ENCODE data around the gene MBNL3.

Gene MBNL3, protein sequence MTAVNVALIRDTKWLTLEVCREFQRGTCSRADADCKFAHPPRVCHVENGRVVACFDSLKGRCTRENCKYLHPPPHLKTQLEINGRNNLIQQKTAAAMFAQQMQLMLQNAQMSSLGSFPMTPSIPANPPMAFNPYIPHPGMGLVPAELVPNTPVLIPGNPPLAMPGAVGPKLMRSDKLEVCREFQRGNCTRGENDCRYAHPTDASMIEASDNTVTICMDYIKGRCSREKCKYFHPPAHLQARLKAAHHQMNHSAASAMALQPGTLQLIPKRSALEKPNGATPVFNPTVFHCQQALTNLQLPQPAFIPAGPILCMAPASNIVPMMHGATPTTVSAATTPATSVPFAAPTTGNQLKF

DNA sequence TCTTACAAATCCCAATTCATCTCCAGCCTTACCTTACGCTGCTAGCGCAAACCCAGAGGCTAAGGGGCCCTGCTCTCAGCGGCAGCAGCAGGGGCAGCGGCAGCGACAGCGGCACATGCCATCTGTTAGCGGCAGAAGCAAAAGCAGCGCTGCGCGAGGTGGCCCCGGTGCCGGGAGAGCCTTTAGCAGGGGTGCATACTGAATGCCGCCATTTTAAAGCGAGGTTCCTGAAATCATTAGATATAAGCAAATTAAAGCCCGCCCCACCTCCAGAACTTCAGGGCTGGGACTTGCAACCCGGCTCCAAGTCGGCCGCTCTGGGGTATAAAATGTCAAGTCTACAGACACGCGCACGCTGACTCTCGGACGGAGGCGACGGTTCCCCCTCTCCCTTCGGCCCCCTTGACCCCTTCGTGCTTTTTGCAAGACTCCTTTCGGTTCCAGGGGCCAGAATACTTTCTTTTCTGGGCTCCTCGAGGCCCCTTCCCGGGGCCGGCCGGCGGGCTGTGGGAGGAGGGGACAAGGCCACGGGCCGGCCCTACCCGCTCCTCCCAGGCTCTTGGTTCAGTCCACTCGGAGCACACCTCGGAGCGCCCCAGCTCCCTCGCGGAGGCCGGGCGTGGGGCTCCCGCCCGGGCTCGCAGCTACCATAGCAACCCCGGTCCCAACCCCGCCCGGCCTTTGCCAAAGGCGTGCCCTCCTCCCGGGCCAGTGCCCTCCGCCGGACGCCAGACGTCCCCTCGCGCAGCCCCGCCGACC is at the start of gene MBNL3:
Gene MBNL3, minus strand, starts transcription at position 220 of the 759 bp plus-strand sequence. CDS start 49,427 bp downstream, outside the sequence.
- peak; percentile 55 to 59 for DNase-seq

DNA sequence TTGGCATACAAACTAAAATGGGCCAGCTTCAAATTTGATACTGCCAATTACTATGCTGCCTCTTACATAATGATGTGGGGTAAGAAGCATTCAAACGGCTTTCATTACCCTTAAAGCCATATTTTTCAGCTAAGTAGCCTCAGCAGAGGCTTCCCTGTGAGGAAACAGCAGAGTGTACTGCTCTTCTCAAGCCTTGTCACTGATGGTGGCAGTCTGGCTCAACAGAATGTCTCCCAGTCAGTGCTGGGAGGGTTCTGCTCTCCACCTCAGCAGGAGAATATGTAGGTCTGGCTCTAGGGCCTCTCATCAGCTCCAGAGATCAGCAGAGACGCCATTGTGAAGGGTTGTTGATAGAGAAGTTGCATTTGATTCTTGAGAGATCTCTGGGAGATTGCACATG is 44.6 kb upstream of the MBNL3 start:
- no peak for DNase-seq

DNA sequence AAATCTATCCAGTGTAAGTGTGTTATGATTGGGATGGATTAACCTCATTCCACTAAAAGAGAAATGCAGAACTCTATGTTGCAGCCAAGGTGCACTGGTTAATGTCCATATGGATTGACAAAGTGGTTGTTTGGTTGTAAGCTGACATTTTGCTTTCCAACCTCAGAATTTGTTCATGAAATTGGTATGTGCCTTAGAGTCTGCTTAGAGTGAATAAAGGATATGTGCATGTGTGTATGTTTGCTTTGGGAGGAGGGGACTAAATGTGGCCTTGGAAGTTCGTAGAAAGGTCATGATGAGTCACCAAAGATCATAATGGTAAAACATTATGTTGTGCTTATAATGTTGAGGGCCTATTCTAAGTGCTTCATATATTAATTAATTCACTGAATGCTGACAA is 44.1 kb upstream of the MBNL3 start:
- DNase-seq, result no peak

DNA sequence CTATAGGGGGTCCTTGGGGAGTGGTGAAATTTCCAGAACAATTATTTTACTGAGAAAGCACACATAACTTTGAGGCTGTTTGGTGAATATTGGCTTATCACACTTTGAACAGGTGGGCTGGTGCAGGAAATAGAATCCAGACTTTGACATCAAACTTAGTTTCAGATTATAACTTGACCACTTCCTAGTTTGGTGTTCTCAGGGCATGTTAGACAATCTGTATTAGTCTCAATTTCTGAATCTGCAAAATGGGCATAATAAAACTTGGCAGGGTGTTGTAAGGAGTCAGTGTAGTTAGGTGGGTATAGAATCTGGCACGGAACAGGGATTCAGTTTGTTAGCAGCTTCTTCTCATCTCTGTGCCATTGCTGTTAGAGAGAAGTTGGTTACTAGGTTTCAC is 43.3 kb upstream of the MBNL3 start:
- no peak for DNase-seq

DNA sequence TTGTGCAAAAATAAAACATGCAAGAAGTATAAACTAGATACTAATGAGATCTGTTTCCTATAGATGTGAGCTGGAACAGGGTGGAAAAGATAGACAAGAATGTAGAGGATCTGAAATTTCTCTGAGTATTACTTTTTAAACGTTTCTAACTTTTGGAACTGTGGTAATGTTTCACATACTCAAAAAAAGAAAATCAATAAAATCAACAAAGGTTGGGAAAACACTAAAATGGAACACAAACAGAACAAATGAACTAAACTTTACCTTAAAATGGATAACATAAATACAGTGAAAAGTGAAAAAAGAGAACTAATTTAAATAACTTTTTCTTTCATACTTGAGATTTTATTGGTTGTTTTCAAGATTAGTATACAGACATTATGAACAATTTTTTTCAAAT is 32.0 kb upstream of the MBNL3 start:
- DNase-seq, result no peak

DNA sequence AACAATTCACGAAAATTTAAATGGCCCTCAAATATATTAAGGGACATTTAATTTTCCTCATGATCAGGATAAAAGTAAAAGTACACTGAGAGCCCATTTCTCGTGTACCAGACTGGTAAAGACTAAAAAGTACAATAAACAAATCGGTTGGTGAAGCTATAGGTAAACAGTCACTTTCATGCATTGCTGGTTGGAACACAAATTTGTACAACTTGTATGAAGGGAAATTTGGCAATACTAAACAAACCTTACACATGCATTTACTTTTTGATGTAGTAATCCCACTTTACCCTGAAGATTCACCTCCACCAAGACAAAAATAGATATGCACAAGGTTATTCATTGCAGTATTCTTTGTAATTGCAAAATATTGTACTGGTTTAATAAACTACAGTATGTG is 31.4 kb upstream of the MBNL3 start:
- DNase-seq, result no peak

DNA sequence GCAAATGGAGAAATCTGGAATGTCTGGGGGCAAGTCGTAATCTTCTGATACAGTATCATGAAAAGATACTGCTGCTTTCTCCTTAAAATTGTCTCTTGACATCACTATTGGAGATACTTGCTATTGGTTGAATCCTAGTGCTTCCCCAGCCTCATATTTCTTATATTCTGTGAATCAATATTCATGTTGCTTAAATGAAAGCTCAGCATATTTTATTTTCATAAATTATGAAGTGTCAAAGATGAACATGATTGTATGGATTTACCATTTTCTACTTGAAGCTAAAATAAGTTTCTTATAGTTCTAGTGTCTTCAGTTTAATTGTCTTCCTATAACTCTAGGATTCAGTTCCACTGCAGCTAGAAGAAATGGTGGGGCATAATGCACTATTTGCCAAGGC is 29.6 kb upstream of the MBNL3 start:
- no peak for DNase-seq

DNA sequence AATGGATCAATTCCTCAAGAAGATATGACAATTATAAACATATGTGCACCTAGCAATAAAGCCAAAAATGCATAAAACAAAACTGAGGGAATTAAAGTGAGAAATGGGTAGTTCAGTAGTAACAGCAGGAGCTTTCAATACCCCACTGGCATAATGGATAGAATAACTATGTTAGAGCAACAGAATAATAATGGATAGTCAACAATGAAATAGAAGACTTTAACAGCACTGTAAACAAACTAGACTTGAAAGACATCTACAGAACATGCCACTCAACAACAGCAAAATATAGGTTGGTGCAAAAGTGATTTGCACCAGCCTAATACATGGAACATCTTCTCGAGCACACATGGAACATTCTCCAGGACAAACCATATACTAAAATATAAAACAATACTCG is 20.0 kb upstream of the MBNL3 start:
- no peak for DNase-seq

DNA sequence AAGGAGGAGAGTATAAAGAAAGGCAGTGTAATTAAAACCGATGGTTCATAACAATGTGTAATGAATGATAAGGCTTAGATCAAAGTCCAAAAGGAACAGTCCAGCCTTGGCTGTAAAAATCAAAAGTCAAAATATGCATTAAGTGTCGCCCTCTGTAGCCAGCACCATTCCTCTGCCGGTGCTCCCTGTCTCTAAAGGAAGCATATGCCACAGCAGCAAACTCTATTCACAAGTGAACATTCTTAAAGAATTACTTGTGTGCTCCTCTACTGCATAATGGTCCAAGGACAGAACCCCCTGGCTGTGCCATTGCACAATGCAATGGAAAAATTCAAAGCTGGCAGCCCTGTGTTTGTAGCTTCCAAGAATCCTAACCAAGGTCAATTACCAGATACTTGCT is 16.3 kb upstream of the MBNL3 start:
- no peak for DNase-seq

DNA sequence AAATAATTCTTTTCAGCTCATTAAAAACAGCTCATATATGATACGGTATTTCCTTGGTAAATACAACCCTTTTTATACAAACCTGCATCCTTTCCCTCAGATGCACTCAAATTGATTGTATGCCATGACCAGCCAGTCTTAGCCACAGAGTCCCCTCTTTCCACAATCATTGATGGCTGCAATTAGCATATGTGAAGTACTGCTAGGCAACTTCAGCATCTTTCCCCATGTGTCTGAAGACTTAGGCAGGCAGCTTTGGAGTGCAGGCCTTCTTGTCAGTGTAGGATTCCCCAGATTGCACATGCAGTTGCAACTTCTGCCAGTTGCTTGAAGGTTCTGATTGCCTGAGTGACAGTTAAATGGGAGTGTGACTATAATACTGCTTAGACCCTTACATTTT is 15.6 kb upstream of the MBNL3 start:
- no peak for DNase-seq

DNA sequence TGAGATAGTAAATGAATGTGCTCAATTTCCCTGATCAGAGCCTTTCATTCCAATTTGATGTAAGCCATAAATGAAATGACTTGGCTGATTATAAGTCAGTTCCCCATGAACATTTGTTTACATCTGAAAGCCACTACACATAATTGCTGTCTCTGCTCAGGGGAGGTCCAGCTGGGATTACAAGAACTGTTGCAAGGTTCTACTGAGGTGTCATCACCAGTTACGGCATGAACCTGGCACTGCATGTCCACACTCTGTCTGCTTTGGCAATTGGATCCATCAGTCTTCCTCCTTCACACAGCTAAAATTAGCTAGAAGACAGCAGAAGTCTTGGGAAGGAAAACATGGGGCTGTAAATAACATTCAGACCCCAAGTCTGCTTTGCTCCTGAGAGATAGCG is 12.8 kb upstream of the MBNL3 start:
- no peak for DNase-seq

DNA sequence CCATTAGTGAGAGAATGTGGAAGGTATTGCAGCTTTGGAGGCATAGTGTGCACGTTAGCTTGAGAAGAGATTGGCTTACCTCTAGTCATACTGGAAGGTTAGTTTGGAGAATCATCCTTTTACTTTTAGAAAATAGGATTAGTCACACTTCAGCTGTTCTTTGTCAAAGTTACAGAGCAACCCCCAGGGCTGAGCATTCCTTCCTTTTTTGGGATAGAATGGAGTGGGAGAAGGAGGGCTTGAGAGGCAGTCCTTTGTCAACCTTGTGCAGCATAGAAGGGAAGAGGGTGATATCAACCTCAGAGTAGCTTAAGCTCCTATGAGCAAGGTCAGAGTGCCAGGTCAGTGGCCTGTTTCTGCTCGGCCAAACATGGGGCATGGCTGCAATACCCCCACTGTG is 8.6 kb upstream of the MBNL3 start:
- DNase-seq, result no peak

DNA sequence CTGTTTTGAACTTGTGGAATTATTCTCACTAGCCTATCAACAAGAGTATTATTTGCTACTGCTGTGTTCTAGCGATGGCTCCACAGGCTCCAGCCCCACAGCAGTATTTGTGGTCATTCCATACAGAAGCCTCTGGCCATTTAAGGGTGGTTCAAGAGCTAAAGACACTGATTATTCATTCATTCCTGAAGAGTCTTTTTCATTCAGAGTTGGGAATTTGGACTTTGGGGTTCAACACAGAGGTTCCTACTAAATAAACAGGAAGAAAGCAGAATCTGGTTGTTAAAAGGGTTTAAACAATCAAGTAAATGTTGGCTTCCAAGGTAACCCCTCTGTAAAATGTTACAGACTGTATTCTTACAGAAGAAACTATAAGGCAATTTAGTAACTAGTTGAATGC is 4.3 kb upstream of the MBNL3 start:
- DNase-seq, result no peak

DNA sequence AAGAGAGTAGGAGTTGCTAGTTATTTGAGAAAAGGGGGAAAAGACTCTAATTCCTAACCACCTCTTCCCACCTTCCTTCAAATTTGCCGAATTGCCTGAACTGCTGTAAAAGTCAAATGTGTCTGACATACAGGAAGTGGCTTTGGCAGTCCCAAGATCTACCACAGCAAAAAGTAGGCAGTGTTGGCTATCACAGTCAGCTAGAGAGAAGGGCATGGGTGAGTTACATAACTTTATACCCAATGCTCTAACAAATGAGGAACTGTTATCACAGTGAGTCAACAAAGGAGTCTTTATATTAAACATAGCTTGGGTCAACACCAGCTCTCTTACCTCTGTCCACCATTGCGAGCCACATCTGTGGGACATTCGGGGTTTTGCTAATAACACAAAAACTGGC is 2.4 kb upstream of the MBNL3 start:
- no peak for DNase-seq

DNA sequence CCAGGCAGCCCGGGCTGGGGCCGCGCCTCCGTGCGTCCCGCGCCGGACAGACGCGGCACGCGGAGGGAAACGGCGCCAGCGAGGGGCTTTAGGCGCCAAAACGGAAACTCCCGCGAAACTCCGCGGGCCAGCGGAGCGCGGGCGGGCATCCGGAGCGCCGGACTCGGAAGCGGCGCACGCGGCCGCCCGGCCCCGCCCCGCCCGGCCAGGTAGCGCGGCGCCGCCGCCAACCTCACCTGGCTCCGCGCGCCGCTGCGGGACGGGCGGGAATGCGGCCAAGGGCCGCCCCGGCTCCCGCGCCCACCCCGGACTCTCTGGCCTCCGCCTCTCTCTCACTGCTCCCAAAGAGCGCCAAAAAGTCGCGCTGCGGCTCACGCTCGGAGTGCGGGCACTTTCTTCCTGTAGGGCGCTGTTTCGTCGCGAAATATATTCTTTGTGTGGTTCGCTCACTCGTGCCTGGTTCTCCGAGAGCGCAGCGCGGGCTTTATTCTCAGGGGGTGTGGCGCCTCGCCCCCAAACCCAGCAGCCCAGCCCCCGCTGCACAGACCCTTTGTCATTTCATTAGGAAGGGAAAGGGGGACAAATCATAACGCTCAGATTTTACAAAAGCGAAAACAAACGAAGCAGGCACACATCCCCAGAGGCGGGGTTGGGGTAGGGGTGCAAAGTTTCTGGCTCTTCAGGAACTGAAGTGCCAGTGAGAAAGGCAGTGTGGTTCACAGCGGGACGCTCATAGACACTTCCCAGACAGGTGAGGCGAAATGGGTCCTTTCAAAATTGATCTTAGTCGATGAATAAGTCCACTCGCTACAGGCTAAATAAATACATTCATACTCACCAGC is 961 bp upstream of the MBNL3 start:
- peak; percentile 15 to 29 for DNase-seq

DNA sequence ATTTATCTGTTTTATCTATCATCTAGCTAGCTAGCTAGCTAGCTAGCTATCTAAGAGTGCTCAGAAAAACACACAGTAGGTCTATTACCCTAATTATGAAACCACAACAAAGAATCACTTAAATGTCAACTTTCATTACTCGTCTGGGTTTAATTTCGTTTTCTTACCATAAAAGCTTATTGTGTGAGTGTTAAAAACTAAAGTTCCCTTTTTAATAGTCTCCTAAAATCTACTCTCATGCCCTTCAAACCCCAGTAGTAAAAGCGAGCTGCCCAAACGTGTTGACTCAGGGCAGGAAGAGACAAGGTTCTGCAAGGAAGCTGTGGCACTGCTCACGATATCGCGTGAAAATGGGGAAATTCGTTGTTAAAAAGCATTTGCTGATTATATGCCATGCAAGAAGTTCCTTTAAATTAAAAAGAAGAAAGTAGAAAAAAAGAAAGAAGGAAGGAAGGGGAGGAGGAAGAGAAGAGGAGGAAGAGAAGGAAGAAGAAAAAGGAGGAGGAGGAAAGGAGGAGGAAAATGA is 595 bp downstream of the MBNL3 start:
- DNase-seq, result peak in 1 of 2 experiments; percentile 12

DNA sequence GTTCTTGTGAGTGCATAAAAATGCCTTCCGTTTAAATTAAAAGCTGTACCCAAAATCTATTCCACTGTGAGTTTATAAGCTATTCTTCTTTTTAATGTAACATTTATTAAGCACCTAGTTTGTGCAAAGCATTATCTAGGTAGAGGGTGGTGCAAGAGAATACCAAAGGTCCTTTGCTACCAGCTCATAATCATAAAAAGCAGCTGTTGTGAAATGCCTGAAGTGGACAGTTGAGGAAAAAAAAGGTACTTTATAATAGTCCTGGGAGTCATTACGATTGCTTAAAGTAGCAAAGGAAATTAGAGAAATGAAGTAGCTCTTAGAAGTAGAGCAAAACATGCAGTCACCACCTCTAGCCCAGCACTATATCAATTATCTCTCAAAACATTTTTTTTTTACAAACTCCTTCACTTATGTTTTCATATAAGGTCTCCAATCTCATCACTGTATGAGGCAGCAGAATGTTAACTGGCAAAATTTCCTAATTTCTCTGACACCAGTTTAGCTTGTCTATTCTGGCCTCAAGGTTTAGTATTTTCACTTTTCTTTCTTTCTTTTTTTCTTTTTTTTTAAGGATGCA is 2.1 kb downstream of the MBNL3 start:
- DNase-seq, result no peak

DNA sequence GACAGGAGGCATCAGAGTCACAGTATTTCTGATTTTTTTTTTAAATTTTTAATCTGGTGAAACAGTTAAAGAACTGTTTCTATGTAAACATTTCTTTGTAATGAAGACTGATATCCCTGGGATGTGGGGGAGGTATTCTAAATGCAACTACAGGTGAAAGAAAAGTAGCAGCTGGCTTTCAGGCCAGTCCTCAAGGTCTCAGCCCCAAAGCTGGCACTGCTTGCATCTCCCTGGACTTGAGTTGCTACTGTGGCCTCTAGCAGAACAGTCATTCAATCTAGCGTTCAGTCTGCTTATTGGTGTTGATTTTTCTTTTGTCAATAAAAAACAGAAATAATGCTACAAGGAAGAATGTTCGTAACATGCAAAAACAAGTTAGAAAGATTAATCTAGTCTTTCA is 4.9 kb downstream of the MBNL3 start:
- DNase-seq, result no peak

DNA sequence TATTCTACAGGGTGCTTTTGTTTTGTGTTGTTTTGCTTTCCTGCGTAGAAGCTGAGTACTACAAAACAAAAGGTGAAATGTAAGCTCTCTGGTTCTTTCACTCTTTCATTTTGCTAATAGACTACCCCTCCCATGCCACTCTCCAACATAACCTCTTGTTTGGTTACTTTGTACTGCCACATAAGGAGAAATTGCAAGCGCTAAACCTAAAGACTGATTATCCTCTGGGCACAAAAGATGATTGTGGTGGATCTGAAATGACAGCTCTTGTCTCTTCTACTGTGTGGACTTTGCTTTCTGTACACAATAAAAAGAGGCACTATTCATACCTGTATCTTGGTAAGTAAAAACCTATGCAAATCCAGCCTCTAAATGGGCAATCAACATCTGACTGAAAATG is 5.3 kb downstream of the MBNL3 start:
- DNase-seq, result no peak

DNA sequence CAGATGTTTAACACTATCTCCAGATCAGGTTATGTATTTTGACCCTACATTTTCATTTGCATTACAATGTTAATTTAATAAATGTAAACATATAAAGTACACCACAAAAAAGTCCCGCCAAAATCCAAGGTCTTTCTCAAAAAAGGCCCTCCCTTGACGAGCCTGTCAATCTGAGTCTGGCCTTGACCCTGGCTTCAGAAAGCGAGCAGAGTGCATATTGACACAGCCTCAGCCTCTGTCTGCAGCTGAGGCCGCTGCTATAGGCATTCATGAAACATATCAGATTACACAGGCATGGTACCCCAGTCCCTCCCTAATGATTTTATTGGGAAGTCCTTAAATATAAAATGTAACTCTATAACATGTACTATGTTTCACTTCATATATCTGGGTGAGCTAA is 6.2 kb downstream of the MBNL3 start:
- no peak for DNase-seq

DNA sequence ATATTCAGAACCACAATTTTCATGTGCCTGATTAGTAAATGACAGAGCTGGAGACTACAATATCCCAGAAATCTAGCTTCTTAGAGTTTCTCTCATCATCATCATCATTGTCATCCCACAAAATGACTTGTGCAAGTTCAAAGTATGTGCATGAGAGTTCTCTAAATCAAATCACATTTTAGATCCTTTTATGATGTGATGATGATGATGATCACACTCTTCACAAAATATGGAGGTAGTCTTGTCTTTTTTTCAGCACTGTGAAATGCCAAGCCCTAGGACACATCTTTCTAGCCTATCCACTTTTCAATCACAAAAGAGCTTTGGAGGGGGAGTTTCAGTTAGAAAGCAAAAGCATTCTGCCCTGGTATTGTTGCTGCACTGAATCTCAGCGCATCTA is 7.4 kb downstream of the MBNL3 start:
- no peak for DNase-seq

DNA sequence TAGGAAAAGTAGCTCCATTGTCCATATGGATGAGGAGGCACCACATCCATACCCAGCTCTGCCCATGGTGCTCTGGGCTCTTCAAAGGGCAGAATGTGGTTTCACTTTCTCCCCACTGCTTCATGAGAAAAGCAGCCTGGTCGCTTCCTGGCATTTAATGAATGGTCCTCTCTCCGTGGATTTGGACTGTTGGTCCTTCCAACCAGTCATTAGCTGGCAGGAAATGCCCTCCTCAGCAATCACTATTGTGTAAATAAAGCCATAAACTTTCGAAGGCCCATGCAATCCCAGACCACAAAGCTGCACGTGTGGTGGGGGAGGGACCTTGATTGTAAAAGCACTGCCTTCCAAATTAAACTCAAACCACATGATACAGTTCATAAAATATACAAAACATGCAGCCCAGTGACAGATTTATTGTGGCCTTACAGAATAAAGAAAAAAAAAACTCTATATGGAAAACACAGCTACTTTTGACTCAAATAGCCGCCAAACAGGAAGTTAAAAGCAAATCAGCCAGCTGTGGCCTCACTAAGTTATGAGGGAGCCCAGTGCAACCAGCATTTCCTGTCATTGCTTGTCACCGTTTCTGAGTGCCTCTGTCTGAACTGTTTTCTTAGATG is 8.1 kb downstream of the MBNL3 start:
- DNase-seq, result peak; percentile 4 to 15

Data from activated CD4-positive, alpha-beta T cell treated with anti-CD3 and anti-CD28 coated beads, Interleukin-2, amount 50 U/mL, for 4 hours (primary cell).